OCI-LY7 (cell line): ENCODE data around the gene TGIF2. TPM values are rescaled to one million over a fixed set of nuclear protein-coding genes. Genes with fewer than 3 reads are reported as not detected.

ENCODE experiments used
- BruUV-seq: library from RNA; stranded (reverse); fragments of 400-500 nt; replicated peaks from 2 replicates; lab custom pipeline; 2021; lab: Mats Ljungman, UMichigan
- CTCF ChIA-PET: fragments of 300-600 bp; sonication (Branson Sonifier 250); formaldehyde crosslinking; loops from one replicate; lab custom pipeline; 2022; ENCODE audit warnings: antibody characterized with exemption; ENCODE audit not compliant: unreplicated experiment; lab: Charles Lee
- POLR2A ChIA-PET: fragments of 300-600 bp; sonication (Branson Sonifier 250); formaldehyde crosslinking; loops from one replicate; lab custom pipeline; 2022; ENCODE audit warnings: antibody characterized with exemption; lab: Charles Lee
- DNase-seq: peaks from one replicate; pipeline ENCODE4 v3.0.0-alpha.2; 2015; ENCODE audit warnings: low spot score
- H2AFZ ChIP-seq: fragments of 200-600 bp; sonication (generic), shearing (Covaris generic); 2 replicates; pipeline ENCODE4 v1.6.1; 2014; ENCODE audit warnings: mild to moderate bottlenecking, antibody characterized with exemption, low read length, moderate library complexity
- H3K27ac ChIP-seq: fragments of 200-600 bp; sonication (generic); 2 replicates; pipeline ENCODE4 v1.5.1; 2014; ENCODE audit warnings: mixed run types, low read depth, mild to moderate bottlenecking, moderate library complexity, low read length, inconsistent platforms; ENCODE audit not compliant: poor library complexity, severe bottlenecking
- H3K36me3 ChIP-seq: fragments of 200-600 bp; sonication (generic); 2 replicates; pipeline ENCODE4 v1.6.1; 2014; ENCODE audit warnings: mild to moderate bottlenecking, antibody characterized with exemption, low read length, moderate library complexity, mixed read lengths; ENCODE audit not compliant: insufficient read depth
- H3K4me1 ChIP-seq: fragments of 200-600 bp; sonication (generic); 2 replicates; pipeline ENCODE4 v1.5.1; 2014; ENCODE audit warnings: mild to moderate bottlenecking, low read length; ENCODE audit not compliant: insufficient read depth, poor library complexity, severe bottlenecking
- H3K4me2 ChIP-seq: fragments of 200-600 bp; sonication (generic); 2 replicates; pipeline ENCODE4 v1.6.1; 2014; ENCODE audit warnings: mild to moderate bottlenecking, low read length
- H3K4me3 ChIP-seq: fragments of 200-600 bp; sonication (generic); 2 replicates; pipeline ENCODE4 v1.5.1; 2014; ENCODE audit warnings: mild to moderate bottlenecking, low read depth, low read length; ENCODE audit not compliant: poor library complexity, severe bottlenecking
- H3K79me2 ChIP-seq: fragments of 200-600 bp; sonication (generic); 2 replicates; pipeline ENCODE4 v1.6.1; 2016; ENCODE audit warnings: low read depth, mild to moderate bottlenecking, low read length, moderate library complexity, mixed read lengths; ENCODE audit not compliant: insufficient read depth
- H3K9me2 ChIP-seq: fragments of 200-600 bp; sonication (generic); 2 replicates; pipeline ENCODE4 v1.6.1; 2016; ENCODE audit warnings: mild to moderate bottlenecking, low read length, mixed read lengths; ENCODE audit not compliant: insufficient read depth
- H3K9me3 ChIP-seq: fragments of 200-600 bp; sonication (generic); 2 replicates; pipeline ENCODE4 v1.6.1; 2014; ENCODE audit warnings: mild to moderate bottlenecking, mixed run types, low read length, mixed read lengths
- H4K20me1 ChIP-seq: fragments of 200-600 bp; sonication (generic); 2 replicates; pipeline ENCODE4 v1.6.1; 2014; ENCODE audit warnings: mild to moderate bottlenecking, antibody characterized with exemption, low read length, moderate library complexity, mixed read lengths; ENCODE audit not compliant: insufficient read depth
- CTCF ChIP-seq: fragments of 200-600 bp; sonication (generic); conservative IDR thresholded peaks from 2 replicates; pipeline ENCODE4 v1.5.1; 2014; ENCODE audit warnings: mild to moderate bottlenecking, antibody characterized with exemption, low read length, moderate library complexity, mixed read lengths
- EZH2phosphoT487 ChIP-seq: fragments of 200-600 bp; sonication (generic); IDR thresholded peaks from 2 replicates; pipeline ENCODE4 v1.6.1; 2018; ENCODE audit warnings: low read depth, borderline replicate concordance, mild to moderate bottlenecking, mixed run types, antibody characterized with exemption, low read length, moderate library complexity, mixed read lengths
- intact Hi-C: fragments of 100-400 bp; cut with micrococcal nuclease; formaldehyde crosslinking; loops from one replicate; pipeline ENCODE4 v1.10.0; 2022; ENCODE audit not compliant: unreplicated experiment
- small RNA-seq: library from RNA; depleted of rRNA; stranded (forward); fragments of <200 nt; gene quantifications from one replicate; pipeline ENCODE3, GENCODE V24; 2014
- total RNA-seq, 2 experiments: library from RNA; depleted of rRNA in 1 of 2; stranded (reverse); fragments of >200 nt in 1 of 2; shearing (Covaris generic) in 1 of 2; gene quantifications; 2 replicates each; pipeline ENCODE4 v1.2.3, GENCODE V29; 2014 to 2022

The TGIF2 gene
- total RNA-seq, 2 experiments from 2014 or later = 41.3 to 45.2 TPM

- intact Hi-C loops = no loop called here
- Histone ChIP-seq H3K9me3 (no peaks in the 10 kb centered on the region), H3K4me3 (no peak overlapping the region), H3K79me2 (no peaks in the 10 kb centered on the region), H2AFZ (no peak overlapping the region), H3K4me2 (no peak overlapping the region), H3K4me1 (peaks cover 25% of the 10 kb centered on the region), H3K36me3 (no peaks in the 10 kb centered on the region), H3K9me2 (no peaks in the 10 kb centered on the region), H3K27ac (no peak overlapping the region), H4K20me1 (no peaks in the 10 kb centered on the region)
- CTCF ChIA-PET = no interaction called here
- no peak for DNase-seq
- BruUV-seq = no TSS peak
- TF ChIP-seq EZH2phosphoT487 (no peak), CTCF (no peak)
- POLR2A ChIA-PET = no interaction called here
These were observed 68.1 kb downstream of the TGIF2 start for GRCh38 chr20:36641506-36641843.

- intact Hi-C loops = no loop called here
- Histone ChIP-seq H4K20me1 (no peaks in the 10 kb centered on the region), H3K9me2 (no peaks in the 10 kb centered on the region), H3K9me3 (no peaks in the 10 kb centered on the region), H3K4me1 (peaks cover 26% of the 10 kb centered on the region), H2AFZ (no peak overlapping the region), H3K79me2 (no peaks in the 10 kb centered on the region), H3K4me3 (no peak overlapping the region), H3K4me2 (no peak overlapping the region), H3K36me3 (no peaks in the 10 kb centered on the region), H3K27ac (no peak overlapping the region)
- TF ChIP-seq EZH2phosphoT487 (no peak), CTCF (no peak)
- BruUV-seq = no TSS peak
- POLR2A ChIA-PET = interaction anchor here (0.6 kb wide), 1 partner anchor 47 kb away, joined by 6 read pairs; no protein-coding TSS in a partner anchor
- no peak for DNase-seq
- CTCF ChIA-PET = no interaction called here
These were observed 68.7 kb downstream of the TGIF2 start for GRCh38 chr20:36642136-36642535.

Small RNA genes lying within 50 kb of the gene (small RNA-seq; reads per million reads assigned to genes)
- not detected for gene RF00017

Other genes with a start within 250 kb of the TGIF2 start
- not detected in 2 replicates for gene MYL9, start 32.1 kb upstream of the TGIF2 start, total RNA-seq (2014; rRNA removed; shearing (Covaris generic))
- not detected in 2 replicates for gene MYL9, start 32.1 kb upstream of the TGIF2 start, total RNA-seq (2022)
- 66.6 and 72.2 TPM in 2 replicates for gene RAB5IF, start 32.2 kb downstream of the TGIF2 start, total RNA-seq (2014; rRNA removed; shearing (Covaris generic))
- gene RAB5IF, start 32.2 kb downstream of the TGIF2 start, total RNA-seq (2022) = 76.0 and 94.8 TPM in 2 replicates
- 1.5 and 2.0 TPM in 2 replicates for gene SLA2, start 72.6 kb downstream of the TGIF2 start, total RNA-seq (2014; rRNA removed; shearing (Covaris generic))
- gene SLA2, start 72.6 kb downstream of the TGIF2 start, total RNA-seq (2022) = 4.1 and 5.0 TPM in 2 replicates
- 10.1 and 14.4 TPM in 2 replicates for gene NDRG3, start 172.5 kb downstream of the TGIF2 start, total RNA-seq (2014; rRNA removed; shearing (Covaris generic))
- gene NDRG3, start 172.5 kb downstream of the TGIF2 start, total RNA-seq (2022) = 22.1 and 25.0 TPM in 2 replicates
- 37.6 and 38.3 TPM in 2 replicates for gene DSN1, start 200.2 kb downstream of the TGIF2 start, total RNA-seq (2014; rRNA removed; shearing (Covaris generic))
- gene DSN1, start 200.2 kb downstream of the TGIF2 start, total RNA-seq (2022) = 33.0 and 36.8 TPM in 2 replicates